Smooth muscle cell (in vitro differentiated cells): ENCODE data around the gene HNRNPUL2. TPM values are rescaled to one million over a fixed set of nuclear protein-coding genes. Genes with fewer than 3 reads are reported as not detected.

Experiments
- DNase-seq: peaks from one replicate; lab custom pipeline; 2025; ENCODE audit not compliant: unreplicated experiment; lab: John Stamatoyannopoulos, UW
- H2AFZ ChIP-seq: fragments of 200-600 bp; sonication (generic); 2 replicates; pipeline ENCODE4 v1.6.0; 2016; ENCODE audit warnings: antibody characterized with exemption, low read depth, mild to moderate bottlenecking
- H3F3A ChIP-seq: fragments of 200-600 bp; sonication (generic); 2 replicates; pipeline ENCODE4 v1.6.0; 2017; ENCODE audit warnings: antibody characterized with exemption, low read depth
- H3K27ac ChIP-seq: fragments of 200-600 bp; sonication (generic); 2 replicates; pipeline ENCODE4 v1.5.1; 2016; ENCODE audit warnings: low read depth, mild to moderate bottlenecking
- H3K27me3 ChIP-seq: fragments of 200-600 bp; sonication (generic); 2 replicates; pipeline ENCODE4 v1.6.1; 2016; ENCODE audit warnings: low read depth, mild to moderate bottlenecking
- H3K36me3 ChIP-seq: fragments of 200-600 bp; sonication (generic); 2 replicates; pipeline ENCODE4 v1.5.1; 2016; ENCODE audit warnings: low read depth
- H3K4me1 ChIP-seq: fragments of 200-600 bp; sonication (generic); 2 replicates; pipeline ENCODE4 v1.5.1; 2016; ENCODE audit warnings: low read depth
- H3K4me2 ChIP-seq: fragments of 200-600 bp; sonication (generic); 2 replicates; pipeline ENCODE4 v1.6.0; 2016; ENCODE audit warnings: mild to moderate bottlenecking
- H3K4me3 ChIP-seq: fragments of 200-600 bp; sonication (generic); 2 replicates; pipeline ENCODE4 v1.5.1; 2016; ENCODE audit warnings: mild to moderate bottlenecking
- H3K79me2 ChIP-seq: fragments of 200-600 bp; sonication (generic); 2 replicates; pipeline ENCODE4 v1.6.0; 2016; ENCODE audit warnings: low read depth, mild to moderate bottlenecking
- H3K9ac ChIP-seq: fragments of 200-600 bp; sonication (generic); 2 replicates; pipeline ENCODE4 v1.6.0; 2016; ENCODE audit warnings: low read depth
- H3K9me3 ChIP-seq: fragments of 200-600 bp; sonication (generic); replicated peaks from 2 replicates; pipeline ENCODE4 v1.5.1; 2016; ENCODE audit warnings: low read depth
- H4K20me1 ChIP-seq: fragments of 200-600 bp; sonication (generic); 2 replicates; pipeline ENCODE4 v1.6.0; 2016; ENCODE audit warnings: low read depth
- CTCF ChIP-seq: fragments of 200-600 bp; sonication (generic); IDR thresholded peaks from 2 replicates; pipeline ENCODE4 v1.5.1; 2017; ENCODE audit warnings: borderline replicate concordance, mild to moderate bottlenecking, antibody characterized with exemption; ENCODE audit not compliant: insufficient read depth, poor library complexity, severe bottlenecking
- WGBS: methylation state at CpG from one replicate; pipeline ENCODE4 v1.1.7; 2016; ENCODE audit warnings: low lambda C conversion rate; 5-methylcytosine and 5-hydroxymethylcytosine counted together
- polyA plus RNA-seq: library from polyadenylated mRNA; unstranded; fragments of >200 nt; fragmentation: Nextera tagmentation; extraction: Ambion mirVana; gene quantifications from 2 replicates; pipeline ENCODE4 v1.2.1, GENCODE V29; 2016
- small RNA-seq: library from RNA; depleted of rRNA; stranded (forward); fragments of <200 nt; gene quantifications from one replicate; pipeline ENCODE3, GENCODE V24; 2014
- total RNA-seq: library from RNA; depleted of rRNA; stranded (reverse); fragments of >200 nt; gene quantifications from 2 replicates; pipeline ENCODE4 v1.2.3, GENCODE V29; 2014

The HNRNPUL2 gene
- total and polyA plus RNA-seq, 2 experiments from 2014 or later = 3.6 to 19.4 TPM

GRCh38 chr11:62665075-62665598, 62.1 kb downstream of the HNRNPUL2 start, which contains the start of the genes C11orf98 and CSKMT:
C11orf98 (minus strand) TSS chr11:62665210; CDS start chr11:62665169, 41 bp downstream.
CSKMT (plus strand) TSS chr11:62665312; CDS start chr11:62665880, 568 bp downstream.
- Histone ChIP-seq H3K9me3 (no peaks in the 10 kb centered on the region), H3K27ac (peak within 1 kb of the TSS; percentile 67), H3F3A (peaks cover 20% of the 10 kb centered on the region), H3K4me2 (peak within 1 kb of the TSS; percentile 91), H3K79me2 (peaks cover 34% of the 10 kb centered on the region), H3K4me1 (peaks cover 18% of the 10 kb centered on the region), H3K9ac (peak within 1 kb of the TSS; percentile 78), H4K20me1 (peaks cover 17% of the 10 kb centered on the region), H3K27me3 (no peaks in the 10 kb centered on the region), H2AFZ (peak within 1 kb of the TSS; percentile 81), H3K4me3 (peak within 1 kb of the TSS; percentile 85), H3K36me3 (no peaks in the 10 kb centered on the region)
- no peak for TF ChIP-seq CTCF
- DNase-seq = peak; percentile 93
- WGBS = under 1% methylated on average over 38 of the region's 47 CpGs

GRCh38 chr11:62664405-62665074, 62.7 kb downstream of the HNRNPUL2 start:
- WGBS = under 1% methylated on average over 35 of the region's 36 CpGs
- no peak for TF ChIP-seq CTCF
- Histone ChIP-seq H3K4me3 (peak overlapping the region; percentile 85), H4K20me1 (peaks cover 17% of the 10 kb centered on the region), H3K27me3 (no peaks in the 10 kb centered on the region), H3F3A (peaks cover 14% of the 10 kb centered on the region), H3K79me2 (peaks cover 34% of the 10 kb centered on the region), H3K27ac (peak overlapping the region; percentile 67), H3K36me3 (no peaks in the 10 kb centered on the region), H3K9me3 (no peaks in the 10 kb centered on the region), H2AFZ (peak overlapping the region; percentile 81), H3K4me1 (peaks cover 18% of the 10 kb centered on the region), H3K9ac (peak overlapping the region; percentile 78), H3K4me2 (peak overlapping the region; percentile 91)
- no peak for DNase-seq

Small RNAs within 50 kb of the gene (small RNA-seq; reads per million reads assigned to genes)
- not detected for gene SNORA57

Other genes with a start within 250 kb of the HNRNPUL2 start
- 229 and 240 TPM in 2 replicates for gene AHNAK, start 180.7 kb downstream of the HNRNPUL2 start, total RNA-seq
- 27.2 and 58.8 TPM in 2 replicates for gene AHNAK, start 180.7 kb downstream of the HNRNPUL2 start, polyA plus RNA-seq
- 773 and 864 TPM in 2 replicates for gene EEF1G, start 153.6 kb downstream of the HNRNPUL2 start, total RNA-seq
- 433 and 463 TPM in 2 replicates for gene EEF1G, start 153.6 kb downstream of the HNRNPUL2 start, polyA plus RNA-seq
- gene TUT1, start 135.9 kb downstream of the HNRNPUL2 start, total RNA-seq = 3.0 and 5.5 TPM in 2 replicates
- gene TUT1, start 135.9 kb downstream of the HNRNPUL2 start, polyA plus RNA-seq = 15.9 and 18.6 TPM in 2 replicates
- 57.0 and 65.9 TPM in 2 replicates for gene MTA2, start 125.6 kb downstream of the HNRNPUL2 start, total RNA-seq
- 20.5 and 22.7 TPM in 2 replicates for gene MTA2, start 125.6 kb downstream of the HNRNPUL2 start, polyA plus RNA-seq
- 20.6 and 35.0 TPM in 2 replicates for gene EML3, start 114.7 kb downstream of the HNRNPUL2 start, total RNA-seq
- gene EML3, start 114.7 kb downstream of the HNRNPUL2 start, polyA plus RNA-seq = 36.8 and 47.2 TPM in 2 replicates
- gene ROM1, start 114.2 kb downstream of the HNRNPUL2 start, total RNA-seq = 0.63 and 4.0 TPM in 2 replicates
- gene ROM1, start 114.2 kb downstream of the HNRNPUL2 start, polyA plus RNA-seq = 0.91 and 1.4 TPM in 2 replicates
- gene B3GAT3, start 105.5 kb downstream of the HNRNPUL2 start, total RNA-seq = 19.3 and 20.0 TPM in 2 replicates
- gene B3GAT3, start 105.5 kb downstream of the HNRNPUL2 start, polyA plus RNA-seq = 66.9 and 73.8 TPM in 2 replicates
- 176 and 186 TPM in 2 replicates for gene GANAB, start 80.8 kb downstream of the HNRNPUL2 start, total RNA-seq
- 194 and 225 TPM in 2 replicates for gene GANAB, start 80.8 kb downstream of the HNRNPUL2 start, polyA plus RNA-seq
- 7.3 and 8.2 TPM in 2 replicates for gene INTS5, start 74.2 kb downstream of the HNRNPUL2 start, total RNA-seq
- 11.9 and 13.2 TPM in 2 replicates for gene INTS5, start 74.2 kb downstream of the HNRNPUL2 start, polyA plus RNA-seq
- gene C11orf98, start 62.2 kb downstream of the HNRNPUL2 start, total RNA-seq = 54.4 and 68.4 TPM in 2 replicates
- gene C11orf98, start 62.2 kb downstream of the HNRNPUL2 start, polyA plus RNA-seq = 101 and 114 TPM in 2 replicates
- gene CSKMT, start 62.1 kb downstream of the HNRNPUL2 start, total RNA-seq = 1.3 and 4.9 TPM in 2 replicates
- gene CSKMT, start 62.1 kb downstream of the HNRNPUL2 start, polyA plus RNA-seq = 1.4 and 9.8 TPM in 2 replicates
- 5.5 and 7.7 TPM in 2 replicates for gene UQCC3, start 55.8 kb downstream of the HNRNPUL2 start, total RNA-seq
- gene UQCC3, start 55.8 kb downstream of the HNRNPUL2 start, polyA plus RNA-seq = 14.4 and 16.7 TPM in 2 replicates
- 1.5 and 5.6 TPM in 2 replicates for gene LBHD1, start 55.2 kb downstream of the HNRNPUL2 start, total RNA-seq
- gene LBHD1, start 55.2 kb downstream of the HNRNPUL2 start, polyA plus RNA-seq = 3.9 and 7.7 TPM in 2 replicates
- 52.2 and 58.1 TPM in 2 replicates for gene UBXN1, start 48.4 kb downstream of the HNRNPUL2 start, total RNA-seq
- 73.5 and 78.4 TPM in 2 replicates for gene UBXN1, start 48.4 kb downstream of the HNRNPUL2 start, polyA plus RNA-seq
- 0.76 and 1.3 TPM in 2 replicates for gene LRRN4CL, start 37.9 kb downstream of the HNRNPUL2 start, total RNA-seq
- not detected in 2 replicates for gene LRRN4CL, start 37.9 kb downstream of the HNRNPUL2 start, polyA plus RNA-seq
- gene BSCL2, start 20.0 kb downstream of the HNRNPUL2 start, total RNA-seq = 76.4 and 79.7 TPM in 2 replicates
- 115 and 123 TPM in 2 replicates for gene BSCL2, start 20.0 kb downstream of the HNRNPUL2 start, polyA plus RNA-seq
- gene GNG3, start 19.8 kb downstream of the HNRNPUL2 start, total RNA-seq = 0.18 TPM in 1 of 2 replicates, not detected in the other
- gene GNG3, start 19.8 kb downstream of the HNRNPUL2 start, polyA plus RNA-seq = 0.18 and 1.2 TPM in 2 replicates
- gene TTC9C, start 1.0 kb upstream of the HNRNPUL2 start, total RNA-seq = 20.1 and 53.0 TPM in 2 replicates
- 46.9 and 49.3 TPM in 2 replicates for gene TTC9C, start 1.0 kb upstream of the HNRNPUL2 start, polyA plus RNA-seq
- 3.3 TPM in 2 replicates for gene ZBTB3, start 26.7 kb upstream of the HNRNPUL2 start, total RNA-seq
- gene ZBTB3, start 26.7 kb upstream of the HNRNPUL2 start, polyA plus RNA-seq = 2.9 and 3.6 TPM in 2 replicates
- 147 and 197 TPM in 2 replicates for gene POLR2G, start 34.1 kb upstream of the HNRNPUL2 start, total RNA-seq
- 192 and 220 TPM in 2 replicates for gene POLR2G, start 34.1 kb upstream of the HNRNPUL2 start, polyA plus RNA-seq
- 10.5 and 11.9 TPM in 2 replicates for gene TAF6L, start 43.9 kb upstream of the HNRNPUL2 start, total RNA-seq
- gene TAF6L, start 43.9 kb upstream of the HNRNPUL2 start, polyA plus RNA-seq = 18.6 and 27.2 TPM in 2 replicates
- gene TMEM179B, start 59.9 kb upstream of the HNRNPUL2 start, total RNA-seq = 96.0 and 103 TPM in 2 replicates
- gene TMEM179B, start 59.9 kb upstream of the HNRNPUL2 start, polyA plus RNA-seq = 113 and 125 TPM in 2 replicates
- gene TMEM223, start 64.5 kb upstream of the HNRNPUL2 start, total RNA-seq = 43.2 and 47.8 TPM in 2 replicates
- 40.8 and 46.8 TPM in 2 replicates for gene TMEM223, start 64.5 kb upstream of the HNRNPUL2 start, polyA plus RNA-seq
- gene NXF1, start 78.0 kb upstream of the HNRNPUL2 start, total RNA-seq = 33.4 and 35.4 TPM in 2 replicates
- 46.5 and 78.8 TPM in 2 replicates for gene NXF1, start 78.0 kb upstream of the HNRNPUL2 start, polyA plus RNA-seq
- gene STX5, start 104.6 kb upstream of the HNRNPUL2 start, total RNA-seq = 44.6 and 52.6 TPM in 2 replicates
- 67.9 and 69.0 TPM in 2 replicates for gene STX5, start 104.6 kb upstream of the HNRNPUL2 start, polyA plus RNA-seq
- gene TEX54, start 105.4 kb upstream of the HNRNPUL2 start, total RNA-seq = not detected in 2 replicates
- gene TEX54, start 105.4 kb upstream of the HNRNPUL2 start, polyA plus RNA-seq = 1.4 and 3.1 TPM in 2 replicates
- 19.3 and 36.6 TPM in 2 replicates for gene WDR74, start 112.1 kb upstream of the HNRNPUL2 start, total RNA-seq
- gene WDR74, start 112.1 kb upstream of the HNRNPUL2 start, polyA plus RNA-seq = 41.3 and 46.1 TPM in 2 replicates
- gene SLC3A2, start 153.4 kb upstream of the HNRNPUL2 start, total RNA-seq = 181 and 248 TPM in 2 replicates
- gene SLC3A2, start 153.4 kb upstream of the HNRNPUL2 start, polyA plus RNA-seq = 179 and 291 TPM in 2 replicates
- not detected in 2 replicates for gene CHRM1, start 193.9 kb upstream of the HNRNPUL2 start, total RNA-seq
- not detected in 2 replicates for gene CHRM1, start 193.9 kb upstream of the HNRNPUL2 start, polyA plus RNA-seq